HCT116 (cell line): ENCODE data around the gene DOCK1. TPM values are rescaled to one million over a fixed set of nuclear protein-coding genes. Genes with fewer than 3 reads are reported as not detected.

Source experiments
- ATAC-seq: fragments of 200-7000 bp; cut with Tn5 transposase; 2 replicates; pipeline ENCODE4 v1.9.1; 2020; ENCODE audit warnings: mild to moderate bottlenecking, moderate library complexity
- BruUV-seq: library from RNA; stranded (reverse); fragments of 400-500 nt; replicated peaks from 2 replicates; lab custom pipeline; 2021; lab: Mats Ljungman, UMichigan
- CTCF ChIA-PET: fragments of 300-600 bp; sonication (Branson Sonifier 250); formaldehyde crosslinking; loops from one replicate; lab custom pipeline; 2021; ENCODE audit warnings: antibody characterized with exemption; lab: Charles Lee
- POLR2A ChIA-PET: fragments of 300-600, 350-600 bp; sonication (Branson Sonifier 250); formaldehyde crosslinking; loops from one replicate; lab custom pipeline; 2021; ENCODE audit warnings: antibody characterized with exemption; lab: Charles Lee
- RAD21 ChIA-PET, 2 experiments: fragments of 300-600 bp; sonication (Branson Sonifier 250); formaldehyde crosslinking; loops; one replicate each; lab custom pipeline; 2023; ENCODE audit warnings: low total read pairs in 2 of 2; ENCODE audit not compliant: uncharacterized antibody in 2 of 2, unreplicated experiment in 2 of 2, low non-redundant PET in 1 of 2; lab: Charles Lee
- DNase-seq: peaks from one replicate; pipeline ENCODE4 v3.0.0-alpha.2; 2010; ENCODE audit warnings: low read depth, low spot score
- H2AFZ ChIP-seq: fragments of 200-600 bp; shearing (Covaris generic), sonication (generic); 2 replicates; pipeline ENCODE4 v1.6.1; 2017; ENCODE audit warnings: low read depth, mixed run types, mixed read lengths, antibody characterized with exemption, low read length; ENCODE audit not compliant: poor library complexity, severe bottlenecking
- H3K27ac ChIP-seq: 2 replicates; pipeline ENCODE4 v1.5.1; 2012; ENCODE audit warnings: low read depth, low read length
- H3K27me3 ChIP-seq: fragments of 200-600 bp; sonication (generic); 2 replicates; pipeline ENCODE4 v1.6.1; 2016; ENCODE audit warnings: mixed run types, low read length, mixed read lengths; ENCODE audit not compliant: insufficient read depth
- H3K36me3 ChIP-seq, 2 experiments: fragments of 200-500 bp in 1 of 2; fragments of 200-600 bp in 1 of 2; sonication (Bioruptor generic) in 1 of 2; sonication (generic) in 1 of 2; 2 replicates each; pipeline versions ENCODE4 v1.5.1 to v1.6.1; 2014 to 2016; ENCODE audit warnings: low read length in 2 of 2, inconsistent platforms in 1 of 2, mixed read lengths in 1 of 2, mixed run types in 1 of 2; ENCODE audit not compliant: insufficient read depth in 2 of 2, control insufficient read depth in 1 of 2
- H3K4me1 ChIP-seq, 2 experiments: fragments of 200-600 bp in 1 of 2; sonication (generic) in 1 of 2; 2 replicates each; pipeline versions ENCODE4 v1.5.1 to v1.6.1; 2012 to 2017; ENCODE audit warnings: low read length in 2 of 2, inconsistent platforms in 1 of 2, mild to moderate bottlenecking in 1 of 2, mixed read lengths in 1 of 2, mixed run types in 1 of 2, moderate library complexity in 1 of 2; ENCODE audit not compliant: insufficient read depth in 2 of 2, control insufficient read depth in 1 of 2
- H3K4me2 ChIP-seq: fragments of 200-600 bp; sonication (generic); 2 replicates; pipeline ENCODE4 v1.6.1; 2017; ENCODE audit warnings: mixed run types, low read length, mixed read lengths
- H3K4me3 ChIP-seq, 2 experiments: fragments of 200-600 bp in 1 of 2; sonication (generic) in 1 of 2; replicated peaks in 1 of 2; 2 replicates each; pipeline ENCODE4 v1.5.1; 2011 to 2016; ENCODE audit warnings: low read length in 2 of 2, control low read depth in 1 of 2, low read depth in 1 of 2, mild to moderate bottlenecking in 1 of 2, mixed read lengths in 1 of 2, mixed run types in 1 of 2
- H3K79me2 ChIP-seq: fragments of 200-600 bp; sonication (generic); 2 replicates; pipeline ENCODE4 v1.6.1; 2017; ENCODE audit warnings: mild to moderate bottlenecking, mixed run types, low read length, moderate library complexity, mixed read lengths; ENCODE audit not compliant: insufficient read depth
- H3K9ac ChIP-seq: fragments of 200-600 bp; sonication (generic); 2 replicates; pipeline ENCODE4 v1.6.1; 2016; ENCODE audit warnings: low read length, mixed read lengths
- H3K9me2 ChIP-seq: fragments of 200-600 bp; sonication (generic), shearing (Covaris generic); 2 replicates; pipeline ENCODE4 v1.6.1; 2017; ENCODE audit warnings: mixed run types, mild to moderate bottlenecking, moderate library complexity; ENCODE audit not compliant: insufficient read depth
- H3K9me3 ChIP-seq, 2 experiments: fragments of 200-500 bp in 1 of 2; fragments of 200-600 bp in 1 of 2; sonication (Bioruptor generic) in 1 of 2; sonication (generic) in 1 of 2; 2 replicates each; pipeline ENCODE4 v1.6.1; 2014 to 2017; ENCODE audit warnings: low read length in 2 of 2, mixed read lengths in 2 of 2, inconsistent platforms in 1 of 2, low read depth in 1 of 2, mild to moderate bottlenecking in 1 of 2, mixed run types in 1 of 2, moderate library complexity in 1 of 2; ENCODE audit not compliant: control insufficient read depth in 1 of 2, insufficient read depth in 1 of 2
- H4K20me1 ChIP-seq: fragments of 200-600 bp; sonication (generic), shearing (Covaris generic); 2 replicates; pipeline ENCODE4 v1.6.1; 2017; ENCODE audit warnings: mixed run types, mild to moderate bottlenecking, moderate library complexity; ENCODE audit not compliant: insufficient read depth
- ATF3 ChIP-seq: IDR thresholded peaks from 2 replicates; pipeline ENCODE4 v1.6.1; 2012
- CTCF ChIP-seq, 3 experiments: fragments of 200-600 bp in 1 of 3; sonication (generic) in 1 of 3; IDR thresholded peaks in 2 of 3; conservative IDR thresholded peaks in 1 of 3; 2 replicates each; pipeline ENCODE4 v1.5.1; 2012 to 2017; ENCODE audit warnings: low read depth in 2 of 3, low read length in 2 of 3, antibody characterized with exemption in 1 of 3, borderline replicate concordance in 1 of 3, control low read depth in 1 of 3, mild to moderate bottlenecking in 1 of 3, mixed read lengths in 1 of 3, mixed run types in 1 of 3, moderate library complexity in 1 of 3; ENCODE audit not compliant: insufficient read depth in 1 of 3
- EGR1 ChIP-seq: IDR thresholded peaks from 2 replicates; pipeline ENCODE4 v1.6.1; 2012; ENCODE audit warnings: low read depth
- EZH2phosphoT487 ChIP-seq: fragments of 200-600 bp; IDR thresholded peaks from 2 replicates; pipeline ENCODE4 v1.6.1; 2018; ENCODE audit warnings: antibody characterized with exemption, borderline replicate concordance
- FOSL1 ChIP-seq: IDR thresholded peaks from 2 replicates; pipeline ENCODE4 v1.6.1; 2012; ENCODE audit warnings: low read depth
- RAD21 ChIP-seq: IDR thresholded peaks from 2 replicates; pipeline ENCODE4 v1.6.1; 2012; ENCODE audit warnings: low read depth, mild to moderate bottlenecking
- SIN3A ChIP-seq: IDR thresholded peaks from 2 replicates; pipeline ENCODE4 v1.6.1; 2012; ENCODE audit warnings: low read depth
- TCF7L2 ChIP-seq: IDR thresholded peaks from 2 replicates; pipeline ENCODE4 v1.7.0; 2011; ENCODE audit warnings: borderline replicate concordance, inconsistent platforms; ENCODE audit not compliant: insufficient read depth, insufficient read length; ENCODE audit errors: extremely low read depth
- YY1 ChIP-seq: IDR thresholded peaks from 2 replicates; pipeline ENCODE4 v1.6.1; 2011; ENCODE audit warnings: low read length, low read depth, moderate library complexity, mild to moderate bottlenecking; ENCODE audit not compliant: insufficient replicate concordance; ENCODE audit errors: extremely low read depth
- intact Hi-C: fragments of 100-400 bp; cut with micrococcal nuclease; formaldehyde crosslinking; loops from 2 replicates; pipeline ENCODE4 v1.10.0; 2022
- total RNA-seq: library from RNA; stranded (reverse); gene quantifications from one replicate; pipeline ENCODE4 v1.2.1, GENCODE V29; 2021; ENCODE audit not compliant: unreplicated experiment

Gene DOCK1
- total RNA-seq, 1 experiment from 2014 or later = 46.5 TPM

GRCh38 chr10:127306479-127306878 lies 401.3 kb downstream of the DOCK1 start:
- Histone ChIP-seq H3K79me2 (no peaks in the 10 kb centered on the region), H3K9me2 (no peaks in the 10 kb centered on the region), H3K27ac (no peak overlapping the region), H2AFZ (no peak overlapping the region), H4K20me1 (no peaks in the 10 kb centered on the region), H3K27me3 (no peaks in the 10 kb centered on the region), H3K4me1 (peaks cover 5 to 9% of the 10 kb centered on the region in 2 experiments; a peak in 2 of 4 replicates), H3K9me3 (no peaks in the 10 kb centered on the region), H3K36me3 (no peaks in the 10 kb centered on the region), H3K4me3 (no peak overlapping the region), H3K4me2 (no peak overlapping the region), H3K9ac (no peak overlapping the region)
- ATAC-seq (no peak), DNase-seq (no peak)
- TF ChIP-seq RAD21 (no peak), FOSL1 (no peak), EGR1 (no peak), SIN3A (no peak), EZH2phosphoT487 (no peak), ATF3 (no peak), YY1 (no peak), CTCF (IDR thresholded peaks at IDR 0.05 in 2 of 3, conservative IDR thresholded peaks at IDR 0.05 in 1 of 3; ENCODE audit: borderline replicate concordance in 1 of 3, insufficient read depth in 1 of 3, low read depth in 2 of 3, low read length in 2 of 3) (no peak), TCF7L2 (no peak)
- POLR2A ChIA-PET = no interaction called here
- RAD21 ChIA-PET = no interaction called here
- intact Hi-C loops = no loop called here
- CTCF ChIA-PET = no interaction called here
- no TSS peak for BruUV-seq
